Hepatocyte (in vitro differentiated cells): Measurements from ENCODE around the gene KLHL12. TPM values are rescaled to one million over a fixed set of nuclear protein-coding genes. Genes with fewer than 3 reads are reported as not detected.

Source experiments
- DNase-seq: peaks from one replicate; pipeline ENCODE4 v3.0.0-alpha.2; 2016; ENCODE audit warnings: low spot score
- H2AFZ ChIP-seq: fragments of 200-600 bp; sonication (generic); 2 replicates; pipeline ENCODE4 v1.6.0; 2016; ENCODE audit warnings: antibody characterized with exemption, mild to moderate bottlenecking
- H3K27ac ChIP-seq: fragments of 200-600 bp; sonication (generic); 2 replicates; pipeline ENCODE4 v1.5.1; 2016; ENCODE audit warnings: mild to moderate bottlenecking
- H3K27me3 ChIP-seq: fragments of 200-600 bp; sonication (generic); 2 replicates; pipeline ENCODE4 v1.6.1; 2016
- H3K36me3 ChIP-seq: fragments of 200-600 bp; sonication (generic); replicated peaks from 2 replicates; pipeline ENCODE4 v1.5.1; 2016; ENCODE audit warnings: low read depth; ENCODE audit not compliant: insufficient read depth
- H3K4me1 ChIP-seq: fragments of 200-600 bp; sonication (generic); 2 replicates; pipeline ENCODE4 v1.5.1; 2016; ENCODE audit warnings: mild to moderate bottlenecking, moderate library complexity; ENCODE audit not compliant: insufficient read depth
- H3K4me2 ChIP-seq: fragments of 200-600 bp; sonication (generic); 2 replicates; pipeline ENCODE4 v1.6.0; 2016
- H3K4me3 ChIP-seq: fragments of 200-600 bp; sonication (generic); 2 replicates; pipeline ENCODE4 v1.5.1; 2016; ENCODE audit warnings: mild to moderate bottlenecking
- H3K79me2 ChIP-seq: fragments of 200-600 bp; sonication (generic); 2 replicates; pipeline ENCODE4 v1.6.0; 2017; ENCODE audit warnings: mild to moderate bottlenecking
- H3K9me2 ChIP-seq: fragments of 200-600 bp; sonication (generic); replicated peaks from 2 replicates; pipeline ENCODE4 v1.6.0; 2017; ENCODE audit warnings: mild to moderate bottlenecking; ENCODE audit not compliant: insufficient read depth
- H3K9me3 ChIP-seq: fragments of 200-600 bp; sonication (generic); 2 replicates; pipeline ENCODE4 v1.5.1; 2016; ENCODE audit warnings: low read depth, mild to moderate bottlenecking
- H4K20me1 ChIP-seq: fragments of 200-600 bp; sonication (generic); 2 replicates; pipeline ENCODE4 v1.6.0; 2016; ENCODE audit warnings: mild to moderate bottlenecking; ENCODE audit not compliant: insufficient read depth, poor library complexity, severe bottlenecking
- CTCF ChIP-seq: fragments of 200-600 bp; sonication (generic); IDR thresholded peaks from 2 replicates; pipeline ENCODE4 v1.5.1; 2016; ENCODE audit warnings: antibody characterized with exemption, mild to moderate bottlenecking; ENCODE audit not compliant: poor library complexity
- EZH2 ChIP-seq: fragments of 200-600 bp; sonication (generic); IDR thresholded peaks from 2 replicates; pipeline ENCODE4 v1.6.1; 2016; ENCODE audit warnings: antibody characterized with exemption, mild to moderate bottlenecking, borderline replicate concordance
- EZH2phosphoT487 ChIP-seq: fragments of 200-600 bp; sonication (generic); IDR thresholded peaks from one replicate; pipeline ENCODE4 v1.6.1; 2018; ENCODE audit warnings: antibody characterized with exemption, mild to moderate bottlenecking, low read depth, moderate library complexity; ENCODE audit not compliant: unreplicated experiment, severe bottlenecking
- WGBS: methylation state at CpG from one replicate; pipeline ENCODE4 v1.1.6; 2016; ENCODE audit warnings: low lambda C conversion rate; ENCODE audit errors: missing lambda C conversion rate; 5-methylcytosine and 5-hydroxymethylcytosine counted together
- polyA plus RNA-seq: library from polyadenylated mRNA; unstranded; fragments of >200 nt; fragmentation: Nextera tagmentation; extraction: Ambion mirVana; gene quantifications from 2 replicates; pipeline ENCODE4 v1.2.1, GENCODE V29; 2016
- total RNA-seq: library from RNA; depleted of rRNA; stranded (reverse); fragments of >200 nt; gene quantifications from 2 replicates; pipeline ENCODE4 v1.2.3, GENCODE V29; 2014

KLHL12 gene
- total and polyA plus RNA-seq, 2 experiments from 2014 or later = 15.1 to 23.4 TPM

GRCh38 chr1:202972046-202972445, 45.0 kb upstream of the KLHL12 start:
- Histone ChIP-seq H3K4me3 (no peak overlapping the region), H4K20me1 (no peaks in the 10 kb centered on the region), H3K27ac (no peak overlapping the region), H2AFZ (no peak overlapping the region), H3K4me1 (peaks cover 9% of the 10 kb centered on the region), H3K36me3 (no peaks in the 10 kb centered on the region), H3K4me2 (no peak overlapping the region), H3K9me2 (no peaks in the 10 kb centered on the region), H3K79me2 (no peaks in the 10 kb centered on the region), H3K27me3 (peaks cover 17% of the 10 kb centered on the region), H3K9me3 (no peaks in the 10 kb centered on the region)
- TF ChIP-seq EZH2phosphoT487 (no peak), CTCF (no peak)
- DNase-seq = no peak
- 68% methylated on average over 4 of the region's 4 CpGs for WGBS

GRCh38 chr1:202968895-202969295, 41.9 kb upstream of the KLHL12 start:
- peak overlapping the region; percentile 89 for H3K4me2 ChIP-seq
- no peak overlapping the region for H3K4me3 ChIP-seq
- H4K20me1 ChIP-seq = no peaks in the 10 kb centered on the region
- peaks cover under 1% of the 10 kb centered on the region for H3K27me3 ChIP-seq
- H3K9me3 ChIP-seq = no peaks in the 10 kb centered on the region
- H3K9me2 ChIP-seq = no peaks in the 10 kb centered on the region
- peaks cover 9% of the 10 kb centered on the region for H3K4me1 ChIP-seq
- no peak for TF ChIP-seq EZH2
- TF ChIP-seq CTCF = peak; percentile 44
- no peak for TF ChIP-seq EZH2phosphoT487
- H3K36me3 ChIP-seq = no peaks in the 10 kb centered on the region
- WGBS = 37% methylated on average over 5 of the region's 5 CpGs
- no peak overlapping the region for H2AFZ ChIP-seq
- peak; percentile 65 for DNase-seq
- no peak overlapping the region for H3K27ac ChIP-seq
- H3K79me2 ChIP-seq = no peaks in the 10 kb centered on the region

- Histone ChIP-seq H3K4me1 (peaks cover 9% of the 10 kb centered on the region), H3K27ac (no peak overlapping the region), H3K36me3 (no peaks in the 10 kb centered on the region), H3K4me2 (peak overlapping the region; percentile 89), H3K9me2 (no peaks in the 10 kb centered on the region), H3K4me3 (peak overlapping the region; percentile 73), H2AFZ (peak overlapping the region; percentile 91), H4K20me1 (no peaks in the 10 kb centered on the region), H3K79me2 (no peaks in the 10 kb centered on the region), H3K9me3 (no peaks in the 10 kb centered on the region), H3K27me3 (no peaks in the 10 kb centered on the region)
- whole genome bisulfite sequencing = 77% methylated on average over 3 of the region's 3 CpGs
- no peak for DNase-seq
- TF ChIP-seq EZH2phosphoT487 (no peak), CTCF (no peak), EZH2 (no peak)
Observed at GRCh38 chr1:202968351-202968750, 41.3 kb upstream of the KLHL12 start.

GRCh38 chr1:202967684-202968281, 40.7 kb upstream of the KLHL12 start:
- peak; percentile 50 for DNase-seq
- Histone ChIP-seq H3K4me3 (peak overlapping the region; percentile 73), H3K9me3 (no peaks in the 10 kb centered on the region), H3K27me3 (no peaks in the 10 kb centered on the region), H4K20me1 (no peaks in the 10 kb centered on the region), H3K27ac (peak overlapping the region; percentile 75), H3K9me2 (no peaks in the 10 kb centered on the region), H3K79me2 (no peaks in the 10 kb centered on the region), H2AFZ (peak overlapping the region; percentile 91), H3K4me2 (peak overlapping the region; percentile 89), H3K4me1 (peaks cover 9% of the 10 kb centered on the region), H3K36me3 (no peaks in the 10 kb centered on the region)
- WGBS = 7% methylated on average over 21 of the region's 21 CpGs
- TF ChIP-seq CTCF (no peak), EZH2phosphoT487 (no peak), EZH2 (no peak)
